ENCODE results near the gene SHISA5.

GRCh38 chr3:48503401-48504050 is 448 bp downstream of the SHISA5 start:
- no peak for TF ChIP-seq RARB (CRISPR knock-in tag; IDR thresholded peaks at IDR 0.05)
- TF ChIP-seq CREB5 (CRISPR knock-in tag; IDR thresholded peaks at IDR 0.05; ENCODE audit: low read depth) = no peak
- no peak for TF ChIP-seq ARNTL (CRISPR knock-in tag; IDR thresholded peaks at IDR 0.05; ENCODE audit: borderline replicate concordance, low read depth)
- no peak for TF ChIP-seq ESRRG (CRISPR knock-in tag; IDR thresholded peaks at IDR 0.05)
- TF ChIP-seq ZNF8 (CRISPR knock-in tag; IDR thresholded peaks at IDR 0.05) = no peak
- no peak for TF ChIP-seq GLIS3 (CRISPR knock-in tag; IDR thresholded peaks at IDR 0.05)
- no peak for TF ChIP-seq ZFP30 (CRISPR knock-in tag; IDR thresholded peaks at IDR 0.05)
- no peak for TF ChIP-seq ZC3H10 (CRISPR knock-in tag; IDR thresholded peaks at IDR 0.05)
- no peak for TF ChIP-seq TOX (CRISPR knock-in tag; IDR thresholded peaks at IDR 0.05; ENCODE audit: borderline replicate concordance)
- TF ChIP-seq PATZ1 (CRISPR knock-in tag; IDR thresholded peaks at IDR 0.05; ENCODE audit: borderline replicate concordance) = no peak
- no peak for TF ChIP-seq OSR1 (CRISPR knock-in tag; IDR thresholded peaks at IDR 0.05)

Measured in SK-N-SH treated with all-trans-retinoic acid at 6 μM for 48 hours (cell line).